GM23338 (cell line): ENCODE measurements around the gene KLKB1. TPM values are rescaled to one million over a fixed set of nuclear protein-coding genes. Genes with fewer than 3 reads are reported as not detected.

Source experiments
- ATAC-seq: fragments of 200-7000 bp; cut with Tn5 transposase; 3 replicates; pipeline ENCODE4 v1.9.1; 2020
- DNase-seq: peaks from one replicate; pipeline ENCODE4 v3.0.0-alpha.2; 2015; ENCODE audit warnings: low spot score
- H2AFZ ChIP-seq: fragments of 200-600 bp; sonication (generic); 2 replicates; pipeline ENCODE4 v1.8.0; 2016; ENCODE audit warnings: antibody characterized with exemption, mild to moderate bottlenecking, moderate library complexity
- H3F3A ChIP-seq: fragments of 200-600 bp; sonication (generic); replicated peaks from 2 replicates; pipeline ENCODE4 v1.8.0; 2017; ENCODE audit warnings: antibody characterized with exemption, mixed run types, low read depth
- H3K27ac ChIP-seq: fragments of 200-600 bp; sonication (generic); 2 replicates; pipeline ENCODE4 v1.6.1; 2016; ENCODE audit warnings: low read depth
- H3K27me3 ChIP-seq: fragments of 200-600 bp; sonication (generic); 2 replicates; pipeline ENCODE4 v1.8.0; 2016; ENCODE audit warnings: mild to moderate bottlenecking, mixed run types, moderate library complexity; ENCODE audit not compliant: insufficient read depth
- H3K36me3 ChIP-seq: fragments of 200-600 bp; sonication (generic); 2 replicates; pipeline ENCODE4 v1.8.0; 2016; ENCODE audit warnings: mild to moderate bottlenecking; ENCODE audit not compliant: insufficient read depth
- H3K4me1 ChIP-seq: fragments of 200-600 bp; sonication (generic); 2 replicates; pipeline ENCODE4 v1.8.0; 2016; ENCODE audit warnings: mild to moderate bottlenecking, moderate library complexity; ENCODE audit not compliant: insufficient read depth
- H3K4me2 ChIP-seq: fragments of 200-600 bp; sonication (generic); 2 replicates; pipeline ENCODE4 v1.7.1; 2017; ENCODE audit warnings: mixed run types
- H3K4me3 ChIP-seq: fragments of 200-600 bp; sonication (generic); 2 replicates; pipeline ENCODE4 v1.6.1; 2016; ENCODE audit warnings: mixed run types
- H3K79me2 ChIP-seq: fragments of 200-600 bp; sonication (generic); replicated peaks from 2 replicates; pipeline ENCODE4 v1.8.0; 2017; ENCODE audit warnings: mild to moderate bottlenecking; ENCODE audit not compliant: insufficient read depth
- H3K9me2 ChIP-seq: fragments of 200-600 bp; sonication (generic); 2 replicates; pipeline ENCODE4 v1.8.0; 2017; ENCODE audit not compliant: insufficient read depth
- H4K20me1 ChIP-seq: fragments of 200-600 bp; sonication (generic); replicated peaks from 2 replicates; pipeline ENCODE4 v1.8.0; 2017; ENCODE audit warnings: mild to moderate bottlenecking; ENCODE audit not compliant: insufficient read depth
- H3K27ac Mint-ChIP-seq: 2 replicates; pipeline ENCODE4 v1.8.0; 2020; ENCODE audit warnings: inconsistent platforms, mild to moderate bottlenecking, moderate library complexity, mixed read lengths
- H3K27me3 Mint-ChIP-seq: 3 replicates; pipeline ENCODE4 v1.8.0; 2022; ENCODE audit warnings: low read depth, mild to moderate bottlenecking, moderate library complexity, mixed read lengths, inconsistent platforms; ENCODE audit not compliant: insufficient read depth, poor library complexity
- H3K36me3 Mint-ChIP-seq: 3 replicates; pipeline ENCODE4 v1.8.0; 2021; ENCODE audit warnings: low read depth, mild to moderate bottlenecking, inconsistent platforms, moderate library complexity, mixed read lengths
- H3K4me1 Mint-ChIP-seq: 3 replicates; pipeline ENCODE4 v1.8.0; 2020; ENCODE audit warnings: mild to moderate bottlenecking, inconsistent platforms, mixed read lengths
- H3K4me3 Mint-ChIP-seq: 3 replicates; pipeline ENCODE4 v1.8.0; 2021; ENCODE audit warnings: moderate library complexity, mild to moderate bottlenecking, inconsistent platforms, mixed read lengths
- H3K9me3 Mint-ChIP-seq: 3 replicates; pipeline ENCODE4 v1.8.0; 2020; ENCODE audit warnings: moderate library complexity, mild to moderate bottlenecking, inconsistent platforms, mixed read lengths
- CREB1 ChIP-seq: fragments of 250-450 bp; sonication (Bioruptor Pico); IDR thresholded peaks from 2 replicates; pipeline ENCODE4 v1.5.0; 2020; ENCODE audit warnings: low read depth, mild to moderate bottlenecking, moderate library complexity
- ETS1 ChIP-seq: IDR thresholded peaks from 2 replicates; pipeline ENCODE4 v1.6.1; 2016; ENCODE audit warnings: antibody characterized with exemption
- EZH2 ChIP-seq: fragments of 200-600 bp; sonication (generic); IDR thresholded peaks from one replicate; pipeline ENCODE4 v1.8.0; 2017; ENCODE audit warnings: antibody characterized with exemption, mild to moderate bottlenecking, low read depth; ENCODE audit not compliant: unreplicated experiment
- EZH2phosphoT487 ChIP-seq: fragments of 200-600 bp; sonication (generic); IDR thresholded peaks from one replicate; pipeline ENCODE4 v1.8.1; 2018; ENCODE audit warnings: antibody characterized with exemption; ENCODE audit not compliant: unreplicated experiment
- JUNB ChIP-seq: IDR thresholded peaks from one replicate; pipeline ENCODE4 v1.6.1; 2016; ENCODE audit warnings: antibody characterized with exemption; ENCODE audit not compliant: unreplicated experiment
- NANOG ChIP-seq: IDR thresholded peaks from 2 replicates; pipeline ENCODE4 v1.6.1; 2016; ENCODE audit warnings: antibody characterized with exemption, borderline replicate concordance
- POLR2AphosphoS5 ChIP-seq: IDR thresholded peaks from 2 replicates; pipeline ENCODE4 v1.6.1; 2016; ENCODE audit warnings: antibody characterized with exemption, low read depth
- REST ChIP-seq: IDR thresholded peaks from one replicate; pipeline ENCODE4 v1.6.1; 2018; ENCODE audit warnings: antibody characterized with exemption; ENCODE audit not compliant: unreplicated experiment
- STAT1 ChIP-seq: IDR thresholded peaks from one replicate; pipeline ENCODE4 v1.6.1; 2016; ENCODE audit warnings: antibody characterized with exemption; ENCODE audit not compliant: unreplicated experiment
- ZNF114 ChIP-seq: fragments of 250-450 bp; sonication (Bioruptor Pico); IDR thresholded peaks from 2 replicates; pipeline ENCODE4 v1.5.0; 2020; ENCODE audit warnings: mild to moderate bottlenecking, moderate library complexity
- ZNF331 ChIP-seq: fragments of 250-450 bp; sonication (Bioruptor Pico); IDR thresholded peaks from 2 replicates; pipeline ENCODE4 v1.5.0; 2020; ENCODE audit warnings: low read depth, mild to moderate bottlenecking, moderate library complexity
- polyA plus RNA-seq: library from polyadenylated mRNA; unstranded; fragments of >200 nt; fragmentation: Nextera tagmentation; extraction: Ambion mirVana; gene quantifications from 2 replicates; pipeline ENCODE4 v1.2.1, GENCODE V29; 2016
- total RNA-seq: library from RNA; depleted of rRNA; stranded (reverse); fragments of >200 nt; shearing (Covaris generic); gene quantifications from 2 replicates; pipeline ENCODE4 v1.2.3, GENCODE V29; 2014
- TF ChIP-seq, protein P1 (sequence below): fragments of 250-450 bp; sonication (Bioruptor Pico); IDR thresholded peaks from 2 replicates; pipeline ENCODE4 v1.5.0; 2020; ENCODE audit warnings: mild to moderate bottlenecking, moderate library complexity
- TF ChIP-seq, protein P2 (sequence below), 2 experiments: fragments of 200-600 bp in 1 of 2; sonication (generic) in 1 of 2; conservative IDR thresholded peaks; 2 replicates each; pipeline versions ENCODE4 v1.5.1 to v1.6.1; 2016 to 2017; ENCODE audit warnings: antibody characterized with exemption in 2 of 2, low read depth in 2 of 2, mild to moderate bottlenecking in 2 of 2, moderate library complexity in 1 of 2

KLKB1 gene
- total and polyA plus RNA-seq, 2 experiments from 2014 or later, result 8.6 to 10.9 TPM

GRCh38 chr4:186298031-186298647 is 70.8 kb downstream of the KLKB1 start:
- Histone ChIP-seq H3F3A (peaks cover 3% of the 10 kb centered on the region; the same call in 1 of the 2 replicates), H3K36me3 (no peaks in the 10 kb centered on the region), H3K27me3 (peaks cover 8% of the 10 kb centered on the region; the same call in 1 of the 2 replicates), H3K4me2 (peak overlapping the region; percentile 80), H3K4me1 (peaks cover 9% of the 10 kb centered on the region; the same call in 1 of the 2 replicates), H3K4me3 (peak overlapping the region; percentile 56), H2AFZ (peak overlapping the region; percentile 98), H4K20me1 (no peaks in the 10 kb centered on the region), H3K9me2 (no peaks in the 10 kb centered on the region), H3K79me2 (no peaks in the 10 kb centered on the region), H3K27ac (no peak overlapping the region)
- Mint-ChIP-seq H3K27me3 (peaks cover 5% of the 10 kb centered on the region), H3K36me3 (no peaks in the 10 kb centered on the region), H3K27ac (no peak overlapping the region), H3K9me3 (no peaks in the 10 kb centered on the region), H3K4me3 (peak overlapping the region; percentile 47; the same call in 2 of the 3 replicates), H3K4me1 (peaks cover 14% of the 10 kb centered on the region)
- TF ChIP-seq STAT1 (no peak), JUNB (no peak), ZNF331 (CRISPR knock-in tag) (no peak), ETS1 (no peak), EZH2phosphoT487 (no peak), REST (no peak), CREB1 (CRISPR knock-in tag) (no peak), NANOG (0 out of 2 replicates have a peak, but pooled peaks have one; percentile 22), EZH2 (no peak), ZNF114 (CRISPR knock-in tag) (no peak), POLR2AphosphoS5 (no peak)
- TF ChIP-seq, protein P1, sequence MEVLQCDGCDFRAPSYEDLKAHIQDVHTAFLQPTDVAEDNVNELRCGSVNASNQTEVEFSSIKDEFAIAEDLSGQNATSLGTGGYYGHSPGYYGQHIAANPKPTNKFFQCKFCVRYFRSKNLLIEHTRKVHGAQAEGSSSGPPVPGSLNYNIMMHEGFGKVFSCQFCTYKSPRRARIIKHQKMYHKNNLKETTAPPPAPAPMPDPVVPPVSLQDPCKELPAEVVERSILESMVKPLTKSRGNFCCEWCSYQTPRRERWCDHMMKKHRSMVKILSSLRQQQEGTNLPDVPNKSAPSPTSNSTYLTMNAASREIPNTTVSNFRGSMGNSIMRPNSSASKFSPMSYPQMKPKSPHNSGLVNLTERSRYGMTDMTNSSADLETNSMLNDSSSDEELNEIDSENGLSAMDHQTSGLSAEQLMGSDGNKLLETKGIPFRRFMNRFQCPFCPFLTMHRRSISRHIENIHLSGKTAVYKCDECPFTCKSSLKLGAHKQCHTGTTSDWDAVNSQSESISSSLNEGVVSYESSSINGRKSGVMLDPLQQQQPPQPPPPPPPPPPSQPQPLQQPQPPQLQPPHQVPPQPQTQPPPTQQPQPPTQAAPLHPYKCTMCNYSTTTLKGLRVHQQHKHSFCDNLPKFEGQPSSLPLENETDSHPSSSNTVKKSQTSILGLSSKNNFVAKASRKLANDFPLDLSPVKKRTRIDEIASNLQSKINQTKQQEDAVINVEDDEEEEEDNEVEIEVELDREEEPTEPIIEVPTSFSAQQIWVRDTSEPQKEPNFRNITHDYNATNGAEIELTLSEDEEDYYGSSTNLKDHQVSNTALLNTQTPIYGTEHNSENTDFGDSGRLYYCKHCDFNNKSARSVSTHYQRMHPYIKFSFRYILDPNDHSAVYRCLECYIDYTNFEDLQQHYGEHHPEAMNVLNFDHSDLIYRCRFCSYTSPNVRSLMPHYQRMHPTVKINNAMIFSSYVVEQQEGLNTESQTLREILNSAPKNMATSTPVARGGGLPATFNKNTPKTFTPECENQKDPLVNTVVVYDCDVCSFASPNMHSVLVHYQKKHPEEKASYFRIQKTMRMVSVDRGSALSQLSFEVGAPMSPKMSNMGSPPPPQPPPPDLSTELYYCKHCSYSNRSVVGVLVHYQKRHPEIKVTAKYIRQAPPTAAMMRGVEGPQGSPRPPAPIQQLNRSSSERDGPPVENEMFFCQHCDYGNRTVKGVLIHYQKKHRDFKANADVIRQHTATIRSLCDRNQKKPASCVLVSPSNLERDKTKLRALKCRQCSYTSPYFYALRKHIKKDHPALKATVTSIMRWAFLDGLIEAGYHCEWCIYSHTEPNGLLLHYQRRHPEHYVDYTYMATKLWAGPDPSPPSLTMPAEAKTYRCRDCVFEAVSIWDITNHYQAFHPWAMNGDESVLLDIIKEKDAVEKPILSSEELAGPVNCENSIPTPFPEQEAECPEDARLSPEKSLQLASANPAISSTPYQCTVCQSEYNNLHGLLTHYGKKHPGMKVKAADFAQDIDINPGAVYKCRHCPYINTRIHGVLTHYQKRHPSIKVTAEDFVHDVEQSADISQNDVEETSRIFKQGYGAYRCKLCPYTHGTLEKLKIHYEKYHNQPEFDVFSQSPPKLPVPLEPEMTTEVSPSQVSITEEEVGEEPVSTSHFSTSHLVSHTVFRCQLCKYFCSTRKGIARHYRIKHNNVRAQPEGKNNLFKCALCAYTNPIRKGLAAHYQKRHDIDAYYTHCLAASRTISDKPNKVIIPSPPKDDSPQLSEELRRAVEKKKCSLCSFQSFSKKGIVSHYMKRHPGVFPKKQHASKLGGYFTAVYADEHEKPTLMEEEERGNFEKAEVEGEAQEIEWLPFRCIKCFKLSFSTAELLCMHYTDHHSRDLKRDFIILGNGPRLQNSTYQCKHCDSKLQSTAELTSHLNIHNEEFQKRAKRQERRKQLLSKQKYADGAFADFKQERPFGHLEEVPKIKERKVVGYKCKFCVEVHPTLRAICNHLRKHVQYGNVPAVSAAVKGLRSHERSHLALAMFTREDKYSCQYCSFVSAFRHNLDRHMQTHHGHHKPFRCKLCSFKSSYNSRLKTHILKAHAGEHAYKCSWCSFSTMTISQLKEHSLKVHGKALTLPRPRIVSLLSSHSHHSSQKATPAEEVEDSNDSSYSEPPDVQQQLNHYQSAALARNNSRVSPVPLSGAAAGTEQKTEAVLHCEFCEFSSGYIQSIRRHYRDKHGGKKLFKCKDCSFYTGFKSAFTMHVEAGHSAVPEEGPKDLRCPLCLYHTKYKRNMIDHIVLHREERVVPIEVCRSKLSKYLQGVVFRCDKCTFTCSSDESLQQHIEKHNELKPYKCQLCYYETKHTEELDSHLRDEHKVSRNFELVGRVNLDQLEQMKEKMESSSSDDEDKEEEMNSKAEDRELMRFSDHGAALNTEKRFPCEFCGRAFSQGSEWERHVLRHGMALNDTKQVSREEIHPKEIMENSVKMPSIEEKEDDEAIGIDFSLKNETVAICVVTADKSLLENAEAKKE, result no peak
- TF ChIP-seq, protein P2, sequence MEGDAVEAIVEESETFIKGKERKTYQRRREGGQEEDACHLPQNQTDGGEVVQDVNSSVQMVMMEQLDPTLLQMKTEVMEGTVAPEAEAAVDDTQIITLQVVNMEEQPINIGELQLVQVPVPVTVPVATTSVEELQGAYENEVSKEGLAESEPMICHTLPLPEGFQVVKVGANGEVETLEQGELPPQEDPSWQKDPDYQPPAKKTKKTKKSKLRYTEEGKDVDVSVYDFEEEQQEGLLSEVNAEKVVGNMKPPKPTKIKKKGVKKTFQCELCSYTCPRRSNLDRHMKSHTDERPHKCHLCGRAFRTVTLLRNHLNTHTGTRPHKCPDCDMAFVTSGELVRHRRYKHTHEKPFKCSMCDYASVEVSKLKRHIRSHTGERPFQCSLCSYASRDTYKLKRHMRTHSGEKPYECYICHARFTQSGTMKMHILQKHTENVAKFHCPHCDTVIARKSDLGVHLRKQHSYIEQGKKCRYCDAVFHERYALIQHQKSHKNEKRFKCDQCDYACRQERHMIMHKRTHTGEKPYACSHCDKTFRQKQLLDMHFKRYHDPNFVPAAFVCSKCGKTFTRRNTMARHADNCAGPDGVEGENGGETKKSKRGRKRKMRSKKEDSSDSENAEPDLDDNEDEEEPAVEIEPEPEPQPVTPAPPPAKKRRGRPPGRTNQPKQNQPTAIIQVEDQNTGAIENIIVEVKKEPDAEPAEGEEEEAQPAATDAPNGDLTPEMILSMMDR (conservative IDR thresholded peaks at IDR 0.05; ENCODE audit: low read depth in 2 of 2), result peak; percentile 39 to 74
- peak; percentile 88 for ATAC-seq
- DNase-seq, result peak; percentile 73
